OCI-M1 (cell line): ENCODE measurements around the gene DDOST.
"Not testable (repeated sequence)": the region's sequence is repeated elsewhere in the genome, so short reads cannot be mapped to it uniquely, and the experiment has no call there.

Experiments used
- DNase-seq: peaks from one replicate; lab custom pipeline; 2025; lab: John Stamatoyannopoulos, UW

The DDOST gene

DNA sequence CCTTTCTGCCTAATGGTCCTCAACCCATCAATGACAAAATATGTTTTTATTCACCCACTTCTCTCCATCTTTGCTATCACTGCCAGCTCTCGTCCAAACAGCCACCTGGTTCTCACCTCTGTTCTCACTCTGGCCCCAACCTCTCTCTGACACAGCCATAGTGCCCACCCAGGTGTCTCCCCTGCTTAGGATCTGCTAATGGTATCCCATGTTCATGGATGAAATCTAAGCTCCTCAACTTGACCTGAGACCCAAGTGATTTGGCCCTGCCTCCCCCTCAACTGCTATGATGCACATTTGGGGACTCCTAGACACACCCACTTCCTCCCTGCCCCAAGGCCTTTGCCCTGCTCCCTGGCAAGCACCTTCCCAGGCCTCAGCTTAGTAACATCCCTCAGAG lies 30.7 kb upstream of the DDOST start:
- no peak for DNase-seq

- no peak for DNase-seq
Observed at GRCh38 chr1:20689645-20690056, 28.5 kb upstream of the DDOST start.

DNA sequence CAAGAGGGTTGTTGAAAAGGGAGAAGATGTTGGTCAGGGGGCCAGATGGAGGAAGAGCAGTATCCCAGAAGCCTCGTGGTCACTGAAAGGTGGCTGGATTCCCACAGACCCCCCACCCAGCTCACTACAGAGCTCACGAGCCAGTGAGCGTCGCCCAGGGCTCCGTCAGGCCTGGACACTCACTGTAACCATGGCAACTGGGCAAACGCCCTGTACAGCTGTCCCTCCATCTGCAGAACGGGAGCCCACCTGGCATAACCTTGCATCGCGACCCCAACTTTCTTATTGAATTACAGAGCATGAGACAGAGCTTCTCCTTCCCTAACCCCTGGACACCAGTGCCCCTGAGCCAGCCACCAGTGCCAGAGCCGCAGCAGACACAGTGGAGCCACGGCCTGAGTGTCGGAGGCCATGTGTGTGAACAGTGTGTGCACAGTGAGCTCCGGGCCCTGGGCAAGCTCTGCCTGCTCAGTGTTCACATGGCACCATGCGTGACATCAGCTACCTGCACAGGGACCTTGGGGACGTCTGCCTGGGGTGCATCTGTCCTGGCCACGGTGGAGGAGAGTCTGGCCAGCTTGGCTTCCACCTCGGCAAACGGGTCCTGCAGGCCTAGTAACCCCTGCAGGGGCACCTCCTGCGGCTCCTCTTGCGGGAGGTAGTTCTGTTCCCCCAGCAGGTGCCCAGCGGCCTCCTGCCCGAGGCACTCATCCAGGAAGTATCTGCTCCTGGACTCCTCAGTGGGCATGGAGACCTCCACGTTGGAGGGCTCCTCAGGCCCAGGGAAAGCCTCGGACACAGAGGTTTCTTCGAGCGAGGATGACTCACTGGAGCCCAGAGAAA lies 25.9 kb upstream of the DDOST start:
- no peak for DNase-seq

GRCh38 chr1:20685741-20686140 lies 24.6 kb upstream of the DDOST start:
- DNase-seq, result no peak

- DNase-seq, result no peak
Observed at GRCh38 chr1:20685099-20685662, 24.0 kb upstream of the DDOST start.

GRCh38 chr1:20684651-20685050 lies 23.5 kb upstream of the DDOST start:
- no peak for DNase-seq

DNA sequence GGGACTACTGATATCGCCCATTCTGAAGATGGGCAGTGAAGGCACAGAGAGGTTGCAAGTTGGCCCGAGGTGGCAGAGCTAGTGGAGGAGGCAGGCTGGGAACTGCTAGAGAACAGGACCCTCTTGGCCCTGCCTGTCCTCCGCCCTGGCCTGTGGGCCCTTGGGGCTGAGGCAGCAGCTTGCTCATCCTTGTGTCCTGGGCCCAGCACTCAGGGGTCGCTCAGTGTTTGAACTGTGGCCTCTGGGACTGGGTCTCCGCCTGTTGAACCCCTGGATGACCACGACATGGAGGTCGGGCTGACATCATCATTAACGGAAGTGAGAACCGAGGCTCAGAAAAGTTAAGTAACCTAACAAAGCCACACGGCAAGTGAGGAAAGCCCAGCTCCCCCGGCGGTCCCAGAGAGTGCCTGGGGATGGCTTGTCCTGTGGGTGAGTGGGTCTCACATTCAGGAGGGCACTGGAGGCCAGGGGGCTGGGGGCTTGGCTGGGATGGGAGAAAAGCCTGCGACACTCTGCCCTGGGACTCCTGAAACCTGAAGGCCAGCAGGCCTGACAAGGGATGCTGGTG lies 23.0 kb upstream of the DDOST start:
- DNase-seq, result no peak

- no peak for DNase-seq
Observed at GRCh38 chr1:20683614-20684013, 22.4 kb upstream of the DDOST start.

- no peak for DNase-seq
Observed at GRCh38 chr1:20682571-20683236, 21.5 kb upstream of the DDOST start.

GRCh38 chr1:20681999-20682398 lies 20.8 kb upstream of the DDOST start:
- DNase-seq, result no peak

- no peak for DNase-seq
Observed at GRCh38 chr1:20680269-20680668, 19.1 kb upstream of the DDOST start.

- DNase-seq, result no peak
Observed at GRCh38 chr1:20678599-20678998, 17.4 kb upstream of the DDOST start.

- DNase-seq, result not testable (repeated sequence)
Observed at GRCh38 chr1:20673626-20674025, 12.5 kb upstream of the DDOST start.

- DNase-seq, result no peak
Observed at GRCh38 chr1:20672265-20672632, 11.1 kb upstream of the DDOST start.

GRCh38 chr1:20670936-20671335 lies 9.8 kb upstream of the DDOST start:
- DNase-seq, result no peak

GRCh38 chr1:20668581-20668980 lies 7.4 kb upstream of the DDOST start:
- no peak for DNase-seq

- peak; percentile 66 for DNase-seq
Observed at GRCh38 chr1:20666804-20667203, 5.6 kb upstream of the DDOST start.

DNA sequence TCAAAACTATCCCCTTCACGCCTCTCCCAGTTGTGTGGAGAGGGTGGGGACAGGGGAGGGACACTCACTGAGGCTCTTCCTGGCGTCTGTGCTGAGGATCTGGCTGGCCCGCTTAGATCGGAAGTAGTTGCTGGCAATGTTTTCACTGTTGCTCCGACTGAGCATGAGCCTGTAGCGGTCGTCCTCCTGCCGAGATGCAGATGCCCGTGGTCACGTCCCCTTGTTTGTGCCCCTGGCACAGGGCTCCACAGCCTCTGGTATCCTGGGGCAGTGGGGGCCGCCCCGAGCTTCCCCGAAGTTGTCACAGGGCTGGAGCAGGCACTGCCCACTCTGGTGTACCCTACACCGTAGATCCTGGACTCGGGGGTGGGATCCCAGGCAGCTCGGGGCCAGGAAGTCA lies 5.0 kb upstream of the DDOST start:
- no peak for DNase-seq

GRCh38 chr1:20665726-20666125 lies 4.6 kb upstream of the DDOST start:
- DNase-seq, result peak; percentile 2

DNA sequence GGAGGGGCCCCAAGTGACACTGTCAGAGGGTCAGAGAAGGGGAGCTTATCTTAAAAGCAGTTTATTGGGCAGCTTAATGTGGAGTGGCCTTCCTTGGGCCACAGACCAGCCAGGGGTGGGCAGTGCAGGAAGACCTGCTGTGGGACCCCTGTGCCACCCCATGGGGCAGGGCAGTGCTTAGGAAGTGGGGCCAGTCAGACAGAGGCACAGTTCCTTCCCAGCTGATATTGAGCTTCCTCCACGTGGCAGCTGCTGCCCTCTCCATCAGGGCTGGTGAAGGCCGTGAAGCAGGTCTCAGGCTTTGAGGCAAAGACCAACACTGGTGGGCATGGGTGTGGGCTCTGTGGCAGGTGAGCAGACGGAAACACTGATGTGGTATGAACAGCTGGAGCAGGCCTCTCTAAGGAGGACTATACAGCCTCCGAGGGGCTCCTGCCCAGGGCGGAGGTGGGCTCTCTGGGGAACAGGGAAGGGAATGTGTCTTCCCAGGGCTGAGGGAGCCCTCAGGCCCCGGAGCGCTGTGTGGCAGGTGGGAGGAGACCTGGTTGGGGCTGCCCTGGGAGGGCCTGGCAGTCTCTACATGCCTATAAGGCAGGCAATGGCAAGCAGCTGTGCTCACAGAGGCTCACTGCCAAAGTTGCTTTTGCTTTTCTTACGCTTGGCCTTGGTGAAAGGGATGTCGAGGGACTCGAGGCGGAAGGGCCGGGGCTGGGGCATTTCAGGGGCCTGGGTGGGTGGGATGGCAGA lies 3.0 kb upstream of the DDOST start:
- DNase-seq, result no peak

DNA sequence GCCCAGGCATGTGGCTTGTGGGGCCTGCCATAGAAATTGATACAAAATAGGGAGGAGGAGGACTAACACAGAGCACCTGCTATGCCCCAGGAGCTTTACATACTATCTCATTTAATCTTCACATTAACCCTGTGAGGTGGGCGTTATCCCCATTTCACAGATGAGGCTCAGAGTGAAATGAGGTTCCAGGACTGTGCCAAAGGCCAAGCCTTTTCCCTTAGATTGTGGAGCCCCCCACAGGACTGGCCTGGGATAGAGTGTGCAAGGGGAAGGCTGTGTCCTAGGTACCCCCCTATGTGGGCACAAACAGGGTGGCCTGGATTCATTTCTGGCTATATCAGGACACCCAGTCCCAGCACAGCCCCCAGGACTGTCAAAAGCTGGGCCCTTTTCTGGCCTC lies 2.2 kb upstream of the DDOST start:
- peak; percentile 39 for DNase-seq

DNA sequence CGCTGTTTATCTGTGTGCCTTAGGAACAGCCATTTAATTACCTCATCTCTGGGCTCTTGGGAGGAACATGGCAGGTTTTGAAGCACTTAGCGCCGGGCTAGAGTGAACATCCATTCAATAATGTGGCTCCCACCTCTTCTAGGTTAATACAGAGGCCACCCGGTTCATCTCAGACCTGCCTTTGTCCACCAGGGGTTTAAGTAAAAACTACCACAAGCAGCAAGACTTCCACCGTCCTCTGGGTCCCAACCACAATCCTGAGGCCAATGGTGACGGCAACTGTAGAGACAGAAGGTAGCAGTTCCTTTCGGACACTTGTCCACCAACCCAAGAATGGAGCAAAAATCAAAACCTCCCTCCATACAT lies 924 bp upstream of the DDOST start:
- no peak for DNase-seq
